Neural progenitor cell (in vitro differentiated cells): ENCODE results near the gene RBM47. TPM values are rescaled to one million over a fixed set of nuclear protein-coding genes. Genes with fewer than 3 reads are reported as not detected.
A peak's percentile ranks its signal among the peaks of the same experiment; 100 is the strongest.
"Not testable (repeated sequence)": the region's sequence is repeated elsewhere in the genome, so short reads cannot be mapped to it uniquely, and the experiment has no call there.

Experiments
- DNase-seq: peaks from one replicate; pipeline ENCODE4 v3.0.0-alpha.2; 2016; ENCODE audit warnings: low spot score
- H2AFZ ChIP-seq: fragments of 200-600 bp; sonication (generic); replicated peaks from 2 replicates; pipeline ENCODE4 v1.6.1; 2016; ENCODE audit warnings: antibody characterized with exemption
- H3F3A ChIP-seq: fragments of 200-600 bp; sonication (generic); 2 replicates; pipeline ENCODE4 v1.6.1; 2016; ENCODE audit warnings: antibody characterized with exemption, low read depth
- H3K27ac ChIP-seq: fragments of 200-600 bp; sonication (generic); 2 replicates; pipeline ENCODE4 v1.5.1; 2016; ENCODE audit warnings: mild to moderate bottlenecking
- H3K27me3 ChIP-seq: fragments of 200-600 bp; sonication (generic); 2 replicates; pipeline ENCODE4 v1.6.1; 2016; ENCODE audit warnings: mild to moderate bottlenecking, moderate library complexity
- H3K36me3 ChIP-seq: fragments of 200-600 bp; sonication (generic); 2 replicates; pipeline ENCODE4 v1.5.1; 2016
- H3K4me1 ChIP-seq: fragments of 200-600 bp; sonication (generic); 2 replicates; pipeline ENCODE4 v1.6.1; 2016; ENCODE audit warnings: mixed run types
- H3K4me2 ChIP-seq: fragments of 200-600 bp; sonication (generic); 2 replicates; pipeline ENCODE4 v1.6.1; 2016
- H3K4me3 ChIP-seq: fragments of 200-600 bp; sonication (generic); 2 replicates; pipeline ENCODE4 v1.5.1; 2016
- H3K79me2 ChIP-seq: fragments of 200-600 bp; sonication (generic); 2 replicates; pipeline ENCODE4 v1.6.1; 2016; ENCODE audit warnings: low read depth
- H3K9ac ChIP-seq: fragments of 200-600 bp; sonication (generic); 2 replicates; pipeline ENCODE4 v1.6.1; 2016
- H3K9me3 ChIP-seq: fragments of 200-600 bp; sonication (generic); 2 replicates; pipeline ENCODE4 v1.5.1; 2016; ENCODE audit warnings: low read depth
- H4K20me1 ChIP-seq: fragments of 200-600 bp; sonication (generic); 2 replicates; pipeline ENCODE4 v1.6.1; 2016; ENCODE audit warnings: low read depth
- H3K27ac Mint-ChIP-seq: 3 replicates; pipeline ENCODE4 v1.8.0; 2021; ENCODE audit warnings: mixed read lengths
- H3K27me3 Mint-ChIP-seq: 2 replicates; pipeline ENCODE4 v1.8.0; 2022; ENCODE audit warnings: low read depth, mild to moderate bottlenecking, inconsistent platforms, moderate library complexity, mixed read lengths; ENCODE audit not compliant: insufficient read depth
- H3K36me3 Mint-ChIP-seq: 3 replicates; pipeline ENCODE4 v1.8.0; 2021; ENCODE audit warnings: mixed read lengths
- H3K4me1 Mint-ChIP-seq: 3 replicates; pipeline ENCODE4 v1.8.0; 2021; ENCODE audit warnings: mixed read lengths
- H3K4me3 Mint-ChIP-seq: 3 replicates; pipeline ENCODE4 v1.8.0; 2021; ENCODE audit warnings: mild to moderate bottlenecking, moderate library complexity, mixed read lengths
- H3K9me3 Mint-ChIP-seq: 3 replicates; pipeline ENCODE4 v1.8.0; 2020; ENCODE audit warnings: mixed read lengths
- CTCF ChIP-seq: fragments of 200-600 bp; sonication (generic); IDR thresholded peaks from 2 replicates; pipeline ENCODE4 v1.5.1; 2017; ENCODE audit warnings: antibody characterized with exemption, mild to moderate bottlenecking
- EZH2 ChIP-seq: fragments of 200-600 bp; sonication (generic); IDR thresholded peaks from 2 replicates; pipeline ENCODE4 v1.6.1; 2017; ENCODE audit warnings: antibody characterized with exemption, mild to moderate bottlenecking, moderate library complexity
- EZH2phosphoT487 ChIP-seq: fragments of 200-600 bp; sonication (generic); IDR thresholded peaks from 2 replicates; pipeline ENCODE4 v1.6.1; 2017; ENCODE audit warnings: antibody characterized with exemption
- total RNA-seq: library from RNA; depleted of rRNA; stranded (reverse); fragments of >200 nt; gene quantifications from 2 replicates; pipeline ENCODE4 v1.2.3, GENCODE V29; 2015; ENCODE audit warnings: low replicate concordance

RBM47 gene
- total RNA-seq, 1 donor from 2014 or later: 2.9 TPM

- peak overlapping the region; percentile 45 for H2AFZ ChIP-seq
- Mint-ChIP-seq H3K27ac (no peak overlapping the region), H3K9me3 (no peaks in the 10 kb centered on the region), H3K27me3 (no peaks in the 10 kb centered on the region), H3K4me1 (no peaks in the 10 kb centered on the region), H3K36me3 (no peaks in the 10 kb centered on the region), H3K4me3 (no peak overlapping the region)
- no peak overlapping the region for H3K27ac ChIP-seq
- H3K4me1 ChIP-seq: no peaks in the 10 kb centered on the region
- no peaks in the 10 kb centered on the region for H4K20me1 ChIP-seq
- H3K27me3 ChIP-seq: no peaks in the 10 kb centered on the region
- H3K4me2 ChIP-seq: no peak overlapping the region
- TF ChIP-seq CTCF (no peak), EZH2phosphoT487 (no peak), EZH2 (no peak)
- H3F3A ChIP-seq: no peaks in the 10 kb centered on the region
- H3K36me3 ChIP-seq: no peaks in the 10 kb centered on the region
- no peaks in the 10 kb centered on the region for H3K9me3 ChIP-seq
- H3K79me2 ChIP-seq: no peaks in the 10 kb centered on the region
- H3K9ac ChIP-seq: no peak overlapping the region
- H3K4me3 ChIP-seq: no peak overlapping the region
- DNase-seq: no peak
Observed at GRCh38 chr4:40553995-40554394, 75.7 kb downstream of the RBM47 start.

DNA sequence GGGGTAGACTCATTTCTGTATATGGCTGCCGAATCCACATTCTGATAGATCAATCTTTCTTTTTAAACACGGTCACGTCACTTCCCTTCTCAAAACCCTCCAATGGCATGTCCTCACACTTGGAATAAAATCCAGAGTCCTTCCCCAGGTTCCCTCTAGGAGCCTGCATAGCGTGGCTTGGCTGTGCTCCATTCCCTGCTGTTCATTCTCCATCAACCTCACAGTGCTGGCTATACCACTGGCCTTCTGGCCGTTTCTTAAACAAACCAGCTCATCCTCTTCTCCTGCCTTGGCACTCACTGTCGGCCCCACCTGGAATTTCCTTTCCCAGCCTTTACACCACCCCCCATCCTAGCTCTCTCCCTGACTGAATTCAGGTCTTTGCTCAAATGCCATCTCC, 77.1 kb downstream of the RBM47 start:
- TF ChIP-seq EZH2 (no peak), CTCF (no peak), EZH2phosphoT487 (no peak)
- peak overlapping the region; percentile 2 for H3K27ac Mint-ChIP-seq

DNA sequence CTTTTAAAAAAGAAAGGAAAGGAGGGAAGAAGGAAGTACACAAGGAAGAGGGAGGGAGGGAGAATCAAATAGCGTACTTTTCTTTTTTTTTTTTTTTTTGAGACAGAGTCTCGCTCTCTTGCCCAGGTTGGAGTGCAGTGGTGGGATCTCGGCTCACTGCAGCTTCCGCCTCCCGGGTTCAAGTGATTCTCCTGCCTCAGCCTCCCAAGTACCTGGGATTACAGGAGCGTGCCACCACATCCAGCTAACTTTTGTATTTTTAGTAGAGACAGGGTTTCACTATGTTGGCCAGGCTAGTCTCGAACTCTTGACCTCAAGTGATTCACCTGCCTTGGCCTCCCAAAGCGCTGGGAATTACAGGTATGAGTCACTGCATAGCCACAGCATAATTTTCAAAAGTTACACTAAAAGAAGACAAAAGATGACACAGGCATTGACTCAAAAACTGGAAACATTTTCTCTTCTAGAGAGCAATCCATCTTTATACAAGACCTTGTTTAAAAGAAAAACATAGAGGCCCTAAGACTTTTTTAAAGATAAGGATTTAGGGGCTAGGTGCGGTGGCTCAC, 78.0 kb downstream of the RBM47 start:
- H4K20me1 ChIP-seq, H3K9me3 Mint-ChIP-seq, H3K27ac ChIP-seq, H3K4me3 ChIP-seq, H3K79me2 ChIP-seq, H3K36me3 ChIP-seq, H3K4me2 ChIP-seq, H3K9me3 ChIP-seq, H3K27me3 Mint-ChIP-seq, H3K4me1 Mint-ChIP-seq, H3K4me1 ChIP-seq, H3K4me3 Mint-ChIP-seq, H3K27me3 ChIP-seq, H3K36me3 Mint-ChIP-seq, H2AFZ ChIP-seq, H3K9ac ChIP-seq, DNase-seq, H3F3A ChIP-seq, H3K27ac Mint-ChIP-seq: not testable (repeated sequence)

More for the DNA sequence above, 77.1 kb downstream of the RBM47 start:
- no peak overlapping the region for H3K4me3 Mint-ChIP-seq
- peak overlapping the region; percentile 7 for H2AFZ ChIP-seq
- H3K4me1 Mint-ChIP-seq: peaks cover 5% of the 10 kb centered on the region
- no peaks in the 10 kb centered on the region for H3F3A ChIP-seq
- no peaks in the 10 kb centered on the region for H3K27me3 Mint-ChIP-seq
- DNase-seq: no peak
- no peaks in the 10 kb centered on the region for H3K9me3 ChIP-seq
- no peak overlapping the region for H3K4me3 ChIP-seq
- H3K9me3 Mint-ChIP-seq: no peaks in the 10 kb centered on the region
- no peaks in the 10 kb centered on the region for H3K27me3 ChIP-seq
- no peaks in the 10 kb centered on the region for H3K79me2 ChIP-seq
- H3K36me3 Mint-ChIP-seq: no peaks in the 10 kb centered on the region
- no peaks in the 10 kb centered on the region for H3K4me1 ChIP-seq
- no peak overlapping the region for H3K27ac ChIP-seq
- no peak overlapping the region for H3K9ac ChIP-seq
- no peak overlapping the region for H3K4me2 ChIP-seq
- H3K36me3 ChIP-seq: no peaks in the 10 kb centered on the region
- no peaks in the 10 kb centered on the region for H4K20me1 ChIP-seq

- H3K9me3 ChIP-seq: no peaks in the 10 kb centered on the region
- H3K9me3 Mint-ChIP-seq: no peaks in the 10 kb centered on the region
- no peaks in the 10 kb centered on the region for H3K36me3 ChIP-seq
- TF ChIP-seq EZH2phosphoT487 (no peak), CTCF (peak; percentile 46)
- no peaks in the 10 kb centered on the region for H3K36me3 Mint-ChIP-seq
- peaks cover 5% of the 10 kb centered on the region for H3K4me1 Mint-ChIP-seq
- no peaks in the 10 kb centered on the region for H3K27me3 Mint-ChIP-seq
- H3F3A ChIP-seq: no peaks in the 10 kb centered on the region
- peak; percentile 24 for DNase-seq
- H3K4me3 ChIP-seq: no peak overlapping the region
- no peak overlapping the region for H3K9ac ChIP-seq
- no peaks in the 10 kb centered on the region for H3K27me3 ChIP-seq
- H3K27ac Mint-ChIP-seq: no peak overlapping the region
- H3K79me2 ChIP-seq: no peaks in the 10 kb centered on the region
- H2AFZ ChIP-seq: no peak overlapping the region
- H4K20me1 ChIP-seq: no peaks in the 10 kb centered on the region
- H3K4me3 Mint-ChIP-seq: no peak overlapping the region
- H3K4me1 ChIP-seq: no peaks in the 10 kb centered on the region
- H3K27ac ChIP-seq: no peak overlapping the region
- H3K4me2 ChIP-seq: no peak overlapping the region
Observed at GRCh38 chr4:40550948-40551462, 78.7 kb downstream of the RBM47 start.
